Activated CD4-positive, alpha-beta T cell treated with anti-CD3 and anti-CD28 coated beads, Interleukin-2, amount 50 U/mL, for 4 hours (primary cell): ENCODE data around the gene MED12L.
"Not testable (repeated sequence)": the region's sequence is repeated elsewhere in the genome, so short reads cannot be mapped to it uniquely, and the experiment has no call there.

Source experiments
- DNase-seq, 2 experiments: peaks; one replicate each; pipeline ENCODE4 v3.0.0-alpha.2; 2020

The MED12L gene, protein sequence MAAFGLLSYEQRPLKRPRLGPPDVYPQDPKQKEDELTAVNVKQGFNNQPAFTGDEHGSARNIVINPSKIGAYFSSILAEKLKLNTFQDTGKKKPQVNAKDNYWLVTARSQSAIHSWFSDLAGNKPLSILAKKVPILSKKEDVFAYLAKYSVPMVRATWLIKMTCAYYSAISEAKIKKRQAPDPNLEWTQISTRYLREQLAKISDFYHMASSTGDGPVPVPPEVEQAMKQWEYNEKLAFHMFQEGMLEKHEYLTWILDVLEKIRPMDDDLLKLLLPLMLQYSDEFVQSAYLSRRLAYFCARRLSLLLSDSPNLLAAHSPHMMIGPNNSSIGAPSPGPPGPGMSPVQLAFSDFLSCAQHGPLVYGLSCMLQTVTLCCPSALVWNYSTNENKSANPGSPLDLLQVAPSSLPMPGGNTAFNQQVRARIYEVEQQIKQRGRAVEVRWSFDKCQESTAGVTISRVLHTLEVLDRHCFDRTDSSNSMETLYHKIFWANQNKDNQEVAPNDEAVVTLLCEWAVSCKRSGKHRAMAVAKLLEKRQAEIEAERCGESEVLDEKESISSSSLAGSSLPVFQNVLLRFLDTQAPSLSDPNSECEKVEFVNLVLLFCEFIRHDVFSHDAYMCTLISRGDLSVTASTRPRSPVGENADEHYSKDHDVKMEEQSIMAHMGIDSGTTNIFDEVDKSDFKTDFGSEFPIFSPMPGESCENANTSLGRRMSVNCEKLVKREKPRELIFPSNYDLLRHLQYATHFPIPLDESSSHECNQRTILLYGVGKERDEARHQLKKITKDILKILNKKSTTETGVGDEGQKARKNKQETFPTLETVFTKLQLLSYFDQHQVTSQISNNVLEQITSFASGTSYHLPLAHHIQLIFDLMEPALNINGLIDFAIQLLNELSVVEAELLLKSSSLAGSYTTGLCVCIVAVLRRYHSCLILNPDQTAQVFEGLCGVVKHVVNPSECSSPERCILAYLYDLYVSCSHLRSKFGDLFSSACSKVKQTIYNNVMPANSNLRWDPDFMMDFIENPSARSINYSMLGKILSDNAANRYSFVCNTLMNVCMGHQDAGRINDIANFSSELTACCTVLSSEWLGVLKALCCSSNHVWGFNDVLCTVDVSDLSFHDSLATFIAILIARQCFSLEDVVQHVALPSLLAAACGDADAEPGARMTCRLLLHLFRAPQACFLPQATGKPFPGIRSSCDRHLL (N-terminal part only)

DNA sequence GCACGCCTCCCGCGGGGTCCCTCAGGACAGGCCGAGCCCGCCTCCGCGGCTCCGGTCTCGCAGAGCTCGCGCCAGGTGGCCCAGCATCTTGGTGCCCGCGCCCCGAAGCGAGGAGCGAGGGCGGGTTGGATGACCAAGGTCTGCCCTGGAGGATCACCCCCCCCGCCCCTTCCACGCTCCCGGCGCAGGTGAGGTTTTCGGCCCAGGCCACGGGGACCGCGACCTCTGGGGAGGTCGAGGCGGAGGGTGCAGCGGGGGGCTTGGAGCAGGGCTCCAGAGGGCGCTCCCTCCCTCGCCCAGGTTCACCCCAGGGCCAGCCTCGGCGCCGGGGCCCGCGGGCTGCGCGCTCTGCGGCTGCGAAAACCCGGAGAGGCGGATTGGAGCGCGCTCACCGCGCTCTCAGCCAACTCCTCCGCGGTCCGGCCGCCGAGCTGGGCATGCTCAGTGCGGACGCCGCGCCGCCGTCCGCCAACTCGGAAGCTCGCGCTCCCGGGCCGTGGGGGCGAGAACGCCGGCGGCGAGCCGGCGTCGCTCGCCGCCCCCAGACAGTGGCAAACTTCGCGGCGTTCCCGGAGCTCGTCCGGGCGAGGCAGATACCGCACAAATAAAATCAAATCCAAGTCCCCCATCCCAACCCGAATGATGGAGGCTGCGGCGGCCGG is at the start of gene MED12L:
MED12L (plus strand) TSS at position 438 of the 662 bp plus-strand sequence. CDS start 1,263 bp downstream, outside the sequence.
- DNase-seq = peak; percentile 9 to 10

DNA sequence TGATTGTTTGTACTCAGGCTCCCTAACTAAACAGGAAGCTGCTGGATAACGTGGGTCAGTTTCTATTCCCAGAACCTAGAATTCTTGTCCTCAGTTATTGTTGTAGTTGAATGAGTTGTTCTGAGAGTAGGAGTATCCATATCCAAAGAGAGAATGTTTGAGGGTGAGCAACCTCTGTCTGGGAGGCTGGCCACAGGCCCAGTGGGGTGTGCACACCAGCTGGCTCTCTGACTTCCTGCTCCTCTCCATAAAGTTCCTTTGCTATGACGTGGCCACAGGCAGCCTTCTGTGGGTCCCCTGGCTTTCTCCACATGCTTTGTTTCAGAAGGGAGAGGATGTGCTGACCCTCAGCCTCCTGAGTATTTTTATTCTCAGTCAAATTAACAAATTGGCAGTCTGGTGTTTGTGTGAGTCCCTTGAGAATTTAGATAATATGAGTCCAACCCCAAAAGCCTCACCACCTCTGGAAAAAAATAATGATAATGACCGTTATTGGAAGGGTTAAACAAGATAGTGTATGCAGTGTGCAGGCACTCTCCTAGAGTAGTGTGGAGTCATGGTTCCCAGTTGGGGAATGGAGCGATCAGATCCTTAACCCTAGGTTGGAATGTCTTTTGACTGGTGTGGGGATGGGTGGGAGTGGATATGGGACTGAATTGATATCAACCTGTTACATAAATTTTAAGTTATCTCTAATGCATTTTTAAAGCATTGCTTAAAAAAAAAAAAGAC is 47.6 kb upstream of the MED12L start:
- no peak for DNase-seq

DNA sequence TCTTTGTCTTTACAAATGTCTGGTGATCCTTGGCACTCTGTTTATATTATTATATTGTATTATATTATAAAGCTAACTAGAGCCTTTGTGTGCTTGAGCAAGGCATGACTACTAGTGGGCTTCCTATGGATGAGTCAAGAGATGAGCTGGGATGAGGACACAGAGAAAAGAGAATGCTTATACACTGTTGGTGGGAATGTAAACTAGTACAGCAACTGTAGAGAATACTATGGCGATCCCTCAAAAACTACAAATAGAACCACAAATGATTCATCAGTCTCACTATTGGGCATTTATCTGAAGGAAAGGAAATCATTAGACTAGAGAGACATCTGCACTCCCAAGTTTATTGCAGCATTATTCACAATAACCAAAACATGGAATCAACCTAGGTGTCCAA is 40.8 kb upstream of the MED12L start:
- DNase-seq = no peak

DNA sequence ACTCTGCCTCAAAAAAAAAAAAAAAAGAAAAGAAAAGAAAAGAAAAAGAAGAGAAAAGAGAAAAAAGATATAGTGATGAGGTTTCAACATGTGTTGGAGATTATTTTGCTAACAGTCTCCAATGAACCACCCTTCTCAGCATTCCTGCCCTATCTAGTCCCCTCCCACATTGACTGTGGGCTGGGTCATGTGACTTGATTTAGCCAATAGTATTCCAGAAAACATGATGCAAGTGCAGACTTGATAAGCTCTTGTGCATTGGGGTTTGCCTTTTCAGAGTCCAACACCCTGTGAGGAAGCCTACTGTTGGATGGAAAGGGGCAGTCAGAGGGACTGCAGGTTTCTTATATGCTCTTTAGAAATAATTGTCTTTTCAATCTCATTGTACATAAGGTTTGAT is 37.8 kb upstream of the MED12L start:
- DNase-seq = no peak

DNA sequence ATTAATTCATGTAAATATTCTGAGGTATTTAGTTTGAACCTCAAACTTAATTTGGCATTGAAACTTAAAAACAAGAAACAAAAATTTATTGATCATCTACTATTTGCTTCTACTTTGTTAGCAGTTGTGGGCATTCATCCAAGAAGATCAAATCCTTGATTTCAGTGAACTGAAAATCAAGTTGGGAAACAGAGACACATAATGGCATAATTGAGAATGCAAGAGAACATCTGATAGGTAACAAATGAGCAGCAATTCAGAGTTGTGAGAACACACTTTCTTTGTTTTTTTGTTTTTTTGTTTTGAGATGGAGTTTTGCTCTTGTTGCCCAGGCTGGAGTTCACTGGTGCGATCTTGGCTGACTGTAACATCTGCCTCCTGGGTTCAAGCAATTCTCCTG is 33.9 kb upstream of the MED12L start:
- DNase-seq = no peak

DNA sequence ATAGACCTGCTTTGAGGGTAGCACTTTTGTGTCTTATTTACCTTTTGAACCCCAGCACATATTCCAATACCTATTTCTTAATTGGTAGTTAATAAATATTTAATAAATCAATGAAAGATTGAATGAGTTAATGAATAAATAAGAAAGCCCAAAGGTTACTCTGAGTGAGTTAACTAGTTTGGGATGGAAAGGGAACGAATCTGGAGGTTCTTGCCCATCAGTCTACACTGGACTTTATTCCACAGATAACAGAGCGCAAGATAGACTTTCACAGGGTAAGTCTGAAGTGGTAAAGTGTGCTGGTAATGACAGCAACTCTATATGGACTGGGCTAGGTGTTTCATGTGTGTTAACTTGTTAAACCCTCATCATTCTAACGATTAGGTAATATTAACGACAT is 33.1 kb upstream of the MED12L start:
- no peak for DNase-seq

DNA sequence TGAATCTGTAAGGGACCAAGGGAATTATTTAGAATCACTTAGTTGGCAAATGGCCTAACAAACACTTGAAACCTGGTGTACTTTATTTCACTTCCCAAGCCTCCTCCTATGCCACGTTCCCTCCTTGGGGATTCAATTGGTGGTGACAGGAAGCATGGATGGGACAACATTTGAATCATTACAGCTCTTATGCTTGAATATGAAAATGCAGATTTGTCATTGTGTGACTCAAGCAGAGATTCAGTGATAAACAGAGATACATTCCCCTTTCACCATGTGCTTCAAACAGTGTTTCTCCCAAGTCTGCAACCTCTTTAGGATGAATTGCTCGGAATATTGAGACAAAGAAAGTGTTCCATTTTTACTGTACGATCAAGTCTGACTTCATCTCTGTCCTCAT is 32.7 kb upstream of the MED12L start:
- no peak for DNase-seq

DNA sequence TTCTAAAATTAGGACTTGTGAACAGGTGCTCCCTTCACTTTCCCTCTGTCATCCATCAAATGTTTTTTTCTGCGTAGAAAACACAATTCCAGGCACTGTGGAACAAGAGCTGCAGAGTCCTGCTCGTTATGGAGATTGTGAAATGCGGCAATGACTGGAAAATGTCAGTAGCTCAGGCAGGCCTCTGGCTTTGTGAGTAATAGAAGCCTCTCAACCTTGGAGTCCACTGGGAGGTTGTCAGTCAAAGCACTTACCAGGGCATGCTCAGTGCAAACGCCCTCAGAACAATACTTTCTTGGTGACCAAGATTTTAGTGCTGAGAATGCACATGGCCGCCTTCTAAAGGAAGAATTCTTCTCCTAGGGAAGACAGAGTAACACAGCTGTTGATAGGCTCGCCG is 26.7 kb upstream of the MED12L start:
- no peak for DNase-seq

DNA sequence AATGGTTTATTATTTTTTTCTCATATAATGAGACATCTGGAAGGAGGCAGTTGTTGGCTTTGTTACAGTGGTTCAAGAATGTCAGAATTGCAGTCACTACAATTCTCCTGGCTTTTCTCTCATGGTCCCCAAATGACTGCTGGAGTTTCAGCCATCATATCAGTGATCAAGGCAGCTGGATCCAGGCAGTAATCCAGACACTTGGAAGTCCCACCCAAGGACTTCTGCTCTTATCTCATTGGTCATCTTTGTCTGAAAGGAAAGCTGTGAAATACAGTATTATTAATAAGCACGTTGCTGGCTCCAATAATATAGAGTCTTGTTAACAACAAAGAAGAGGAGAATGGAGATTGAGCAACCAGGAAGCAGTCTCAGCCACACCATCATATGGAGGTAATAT is 22.9 kb upstream of the MED12L start:
- DNase-seq = no peak

DNA sequence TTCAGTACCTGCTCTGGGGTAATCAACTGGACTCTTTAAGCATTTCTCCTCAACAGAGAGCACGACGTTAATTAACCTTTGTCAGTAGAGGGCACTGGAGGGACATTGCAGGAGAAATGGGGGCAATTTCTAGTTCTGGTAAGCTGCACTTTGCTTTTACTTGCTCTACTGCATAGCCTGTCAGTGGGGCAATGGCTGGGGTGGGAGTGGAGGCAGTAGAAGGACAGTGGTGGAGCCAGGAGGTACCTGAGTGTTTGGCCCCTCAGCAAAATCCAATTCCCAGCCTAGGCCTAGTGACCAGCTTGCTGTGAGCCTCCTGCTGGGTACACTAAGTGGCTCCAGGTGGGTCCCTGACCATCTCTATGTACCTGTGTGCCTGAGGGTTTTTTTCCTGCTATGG is 18.3 kb upstream of the MED12L start:
- no peak for DNase-seq

DNA sequence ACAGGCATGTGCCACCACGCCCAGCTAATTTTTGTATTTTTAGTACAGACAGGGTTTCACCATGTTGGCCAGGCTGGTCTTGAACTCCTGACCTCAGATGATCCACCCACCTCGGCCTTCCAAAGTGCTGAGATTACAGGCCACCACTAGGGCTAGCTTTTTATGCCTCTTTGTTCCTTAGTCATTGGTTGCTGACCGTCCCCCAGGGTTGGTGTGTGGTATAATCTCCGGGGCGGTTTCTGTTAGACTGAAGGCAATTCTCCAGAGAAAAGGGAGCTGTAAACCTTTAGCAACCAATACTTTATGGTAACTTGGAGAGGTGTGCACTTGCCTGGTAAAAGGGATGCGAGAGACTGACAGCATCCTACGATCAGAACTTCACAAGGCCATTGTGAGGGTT is 12.6 kb upstream of the MED12L start:
- DNase-seq = not testable (repeated sequence)

DNA sequence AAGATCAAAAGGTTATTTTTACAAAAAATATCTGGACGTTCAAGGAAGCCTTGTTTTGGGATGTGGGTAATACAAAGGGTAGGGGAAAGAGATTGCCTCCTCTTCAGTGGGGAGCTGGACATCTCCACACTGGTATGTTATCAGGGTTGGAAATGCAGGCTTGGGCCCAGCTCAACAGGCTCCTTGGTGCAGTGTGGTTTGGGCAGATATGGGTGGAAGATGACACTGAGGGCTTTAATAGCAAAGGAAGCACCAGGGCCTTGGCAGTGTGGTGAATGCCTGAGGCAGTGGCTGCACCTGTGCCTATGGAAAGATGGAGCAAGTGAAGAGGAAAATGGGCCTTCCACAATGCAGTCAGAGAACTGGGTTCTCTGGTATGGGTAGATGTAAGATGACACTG is 11.2 kb upstream of the MED12L start:
- DNase-seq = no peak

DNA sequence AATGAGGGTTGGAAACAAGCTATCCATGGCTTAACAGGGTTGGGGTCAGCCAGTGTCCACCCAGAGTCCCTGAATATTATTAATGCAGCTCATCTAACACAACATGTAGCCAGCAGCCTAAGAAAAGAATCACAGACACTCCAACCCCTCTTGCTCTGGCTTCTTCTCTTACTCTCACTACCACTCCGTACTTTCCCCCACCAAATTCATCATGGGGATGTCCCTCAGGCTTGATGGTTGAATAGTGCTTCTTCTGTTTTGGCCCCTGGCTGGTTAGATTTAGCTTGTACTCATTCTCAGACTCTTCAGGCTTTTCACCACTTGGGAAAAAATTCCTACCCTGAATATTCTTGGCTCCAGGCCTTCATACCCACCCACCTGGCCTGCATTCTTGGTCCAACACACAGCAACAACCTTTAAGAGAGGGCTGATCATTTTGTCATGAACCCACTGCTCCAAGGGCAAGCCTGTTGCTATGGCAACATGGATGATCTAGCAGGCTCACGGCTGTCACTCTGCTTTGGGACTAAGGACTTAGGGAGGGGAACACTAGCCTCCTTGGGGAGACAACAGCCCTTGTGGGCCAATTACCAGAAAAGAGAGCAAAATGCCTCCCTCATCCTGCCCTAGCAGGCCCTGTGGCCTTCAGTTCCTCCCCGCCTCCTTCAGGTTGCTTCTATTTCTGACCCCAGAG is 9.4 kb upstream of the MED12L start:
- no peak for DNase-seq

DNA sequence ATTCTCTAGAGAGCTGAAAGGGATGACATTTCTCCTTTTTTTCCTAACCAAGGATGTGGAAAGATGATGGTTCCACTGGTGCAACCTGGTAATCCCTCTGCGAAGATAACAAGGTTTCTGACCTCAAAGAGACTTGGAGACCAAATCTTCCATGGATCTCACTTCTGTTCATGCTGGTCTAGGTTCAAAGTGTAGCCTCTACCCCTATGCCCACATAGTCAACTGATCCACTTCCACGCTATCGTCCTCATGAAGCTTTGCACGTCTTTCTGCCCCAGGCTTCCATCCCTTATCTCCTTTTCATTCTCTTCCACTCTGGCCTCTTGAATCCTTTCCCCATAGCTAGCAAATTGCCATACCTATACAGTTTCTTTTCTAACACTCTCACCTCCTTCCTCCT is 8.8 kb upstream of the MED12L start:
- no peak for DNase-seq

DNA sequence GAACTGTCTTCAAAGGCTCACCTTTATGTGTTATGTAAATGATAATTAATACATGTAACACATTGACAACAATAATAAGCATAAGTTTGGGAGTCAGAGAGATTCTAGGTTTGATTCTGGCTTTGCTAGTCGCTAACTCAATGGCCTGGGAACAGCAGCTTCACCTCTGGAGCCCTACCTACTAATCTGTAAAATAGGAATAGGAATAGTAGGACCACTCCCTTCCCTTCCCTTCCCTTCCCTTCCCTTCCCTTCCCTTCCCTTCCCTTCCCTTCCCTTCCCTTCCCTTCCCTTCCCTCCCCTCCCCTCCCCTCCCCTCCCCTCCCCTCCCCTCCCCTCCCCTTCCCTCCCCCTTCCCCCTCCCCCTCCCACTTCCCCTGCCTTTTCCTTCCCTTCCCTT is 4.4 kb upstream of the MED12L start:
- DNase-seq = not testable (repeated sequence)

DNA sequence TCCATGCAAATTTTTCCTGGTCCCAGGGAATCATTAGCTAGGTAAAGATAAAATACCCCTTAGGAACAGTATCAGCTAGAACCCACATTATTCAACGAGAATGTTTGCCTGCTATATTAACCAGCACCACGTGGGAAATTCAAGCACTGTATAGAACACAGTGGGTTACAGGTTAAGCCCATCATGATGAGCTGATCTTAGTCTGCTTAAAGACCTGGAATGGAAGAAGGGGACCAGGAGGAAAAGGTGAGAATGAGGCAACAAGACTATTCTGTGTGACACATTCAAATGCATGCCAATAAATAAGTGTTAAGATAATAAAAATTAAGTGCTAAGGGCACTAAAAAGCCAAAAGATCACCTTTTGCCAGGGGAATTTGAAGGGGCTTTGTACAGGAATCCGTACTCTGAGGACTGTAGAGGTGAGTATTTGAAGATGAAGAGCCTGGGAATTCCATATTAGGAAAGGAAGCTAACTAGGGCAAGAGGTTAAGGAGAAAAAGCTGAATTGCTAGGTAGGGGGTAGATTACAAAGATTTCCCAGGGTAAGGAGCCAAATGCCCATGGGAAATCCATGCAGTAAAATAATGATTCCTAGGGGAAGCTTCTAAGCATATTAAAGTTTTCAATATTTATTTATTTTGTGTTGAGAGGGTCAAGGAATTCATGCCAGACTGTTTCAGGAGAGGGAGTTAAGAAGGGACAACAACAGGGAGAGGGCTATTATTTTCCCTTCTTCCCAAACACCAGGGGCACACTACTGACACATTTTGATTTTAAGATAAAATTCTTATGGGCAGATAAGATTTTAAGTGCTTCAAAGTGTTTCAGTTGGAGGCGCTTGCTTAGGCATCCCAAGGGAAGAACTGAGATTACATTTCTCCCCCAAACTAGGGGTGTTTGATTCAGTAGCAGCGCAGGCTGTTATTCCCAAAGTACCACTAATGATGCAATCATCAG is 2.3 kb upstream of the MED12L start:
- no peak for DNase-seq

DNA sequence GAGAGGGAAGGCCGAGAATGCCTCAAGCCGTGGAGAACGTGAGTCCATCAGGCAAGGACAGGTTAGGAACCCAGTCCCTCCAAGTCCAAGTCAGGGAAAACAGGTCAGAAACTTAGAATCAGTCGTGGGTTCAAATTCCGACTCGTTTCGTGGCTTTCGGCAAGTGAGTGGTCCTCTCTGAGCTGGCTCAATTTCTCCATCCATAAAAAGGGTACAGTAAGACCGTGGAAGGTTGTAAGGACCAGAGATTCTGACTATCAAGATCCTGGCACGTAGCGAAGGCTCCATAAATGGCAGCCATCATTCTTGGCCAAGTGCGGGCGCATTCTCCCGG is 604 bp upstream of the MED12L start:
- DNase-seq = no peak

DNA sequence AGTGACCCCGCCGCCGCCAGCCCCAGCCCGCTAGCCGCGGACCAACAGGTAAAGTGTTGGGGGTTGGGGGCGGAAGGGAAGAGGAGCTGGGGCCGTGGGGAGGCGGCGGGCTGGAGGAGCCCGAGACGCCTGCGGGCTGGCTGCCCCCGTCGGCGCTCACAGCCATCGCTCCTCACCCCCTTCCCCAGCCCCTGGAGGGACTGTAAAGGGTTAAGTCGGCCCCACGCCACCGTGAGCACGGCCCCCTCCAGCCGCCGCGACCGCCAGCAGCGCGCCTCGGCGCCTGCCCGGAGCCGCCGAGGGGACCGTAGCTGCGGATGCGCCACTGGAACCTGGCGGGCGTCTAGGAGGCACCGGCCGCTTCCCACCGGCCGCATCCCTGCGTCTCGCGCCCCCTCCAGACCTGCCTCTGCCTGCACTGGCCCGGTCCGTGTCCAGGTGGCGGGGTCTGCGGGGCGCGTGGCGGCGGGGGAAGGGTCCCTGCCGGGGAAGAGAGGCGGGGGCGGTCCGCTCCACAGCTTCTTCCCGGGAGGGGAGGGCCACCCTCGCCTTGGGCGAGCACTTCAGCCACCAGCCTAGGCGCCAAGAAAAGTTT is 522 bp downstream of the MED12L start:
- DNase-seq = no peak

DNA sequence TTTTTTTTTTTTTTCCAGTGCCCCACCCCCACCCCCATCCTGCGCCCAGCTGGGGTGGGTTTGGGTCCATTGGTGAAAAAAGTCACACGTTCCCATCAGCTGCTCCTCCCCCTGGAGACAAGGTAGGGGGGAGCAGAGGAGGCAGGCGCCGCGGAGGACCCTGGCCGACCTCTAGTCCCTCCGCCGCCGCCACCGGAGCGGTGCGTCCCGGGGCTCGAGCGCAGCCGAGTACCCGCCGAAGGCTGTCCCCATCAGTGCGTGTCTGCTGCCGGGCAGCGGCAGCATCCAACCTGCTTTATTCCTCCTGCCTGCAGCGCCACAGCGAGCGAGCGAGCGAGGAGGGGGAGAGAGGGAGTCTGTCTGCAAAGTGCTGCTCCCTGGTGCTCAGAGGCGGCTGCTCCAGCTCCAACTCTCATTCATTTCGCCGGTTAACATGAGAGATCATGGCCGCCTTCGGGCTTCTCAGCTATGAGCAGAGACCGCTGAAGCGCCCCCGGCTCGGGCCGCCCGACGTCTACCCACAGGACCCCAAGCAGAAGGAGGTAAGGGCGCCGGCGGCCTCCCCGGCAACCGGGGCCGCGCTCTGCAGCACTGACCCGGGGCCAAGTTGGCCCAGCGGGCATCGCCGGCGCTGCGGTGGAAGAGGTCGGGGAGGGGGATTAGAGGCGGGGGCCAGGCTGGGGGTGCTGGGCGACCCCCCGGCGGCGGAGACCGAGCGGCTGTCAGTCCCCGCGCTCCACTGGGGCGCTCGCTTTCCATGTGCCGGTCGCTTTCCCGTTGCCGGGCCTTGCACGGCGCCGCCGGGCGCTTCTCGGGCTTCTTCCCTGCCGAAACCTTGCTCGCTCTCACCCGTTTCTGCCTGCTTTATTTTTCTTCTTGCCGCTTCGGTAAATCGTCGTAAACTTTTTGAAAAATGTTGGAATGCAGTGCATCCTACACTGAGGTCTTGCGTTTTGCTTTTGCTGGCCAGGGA is 1.3 kb downstream of the MED12L start:
- DNase-seq = peak; percentile 54 to 56
